ENCODE results near the gene PIK3IP1.
"Not testable (repeated sequence)": the region's sequence is repeated elsewhere in the genome, so short reads cannot be mapped to it uniquely, and the experiment has no call there.

GRCh38 chr22:31245998-31246397 is 46.3 kb downstream of the PIK3IP1 start:
- TF ChIP-seq, protein P1, sequence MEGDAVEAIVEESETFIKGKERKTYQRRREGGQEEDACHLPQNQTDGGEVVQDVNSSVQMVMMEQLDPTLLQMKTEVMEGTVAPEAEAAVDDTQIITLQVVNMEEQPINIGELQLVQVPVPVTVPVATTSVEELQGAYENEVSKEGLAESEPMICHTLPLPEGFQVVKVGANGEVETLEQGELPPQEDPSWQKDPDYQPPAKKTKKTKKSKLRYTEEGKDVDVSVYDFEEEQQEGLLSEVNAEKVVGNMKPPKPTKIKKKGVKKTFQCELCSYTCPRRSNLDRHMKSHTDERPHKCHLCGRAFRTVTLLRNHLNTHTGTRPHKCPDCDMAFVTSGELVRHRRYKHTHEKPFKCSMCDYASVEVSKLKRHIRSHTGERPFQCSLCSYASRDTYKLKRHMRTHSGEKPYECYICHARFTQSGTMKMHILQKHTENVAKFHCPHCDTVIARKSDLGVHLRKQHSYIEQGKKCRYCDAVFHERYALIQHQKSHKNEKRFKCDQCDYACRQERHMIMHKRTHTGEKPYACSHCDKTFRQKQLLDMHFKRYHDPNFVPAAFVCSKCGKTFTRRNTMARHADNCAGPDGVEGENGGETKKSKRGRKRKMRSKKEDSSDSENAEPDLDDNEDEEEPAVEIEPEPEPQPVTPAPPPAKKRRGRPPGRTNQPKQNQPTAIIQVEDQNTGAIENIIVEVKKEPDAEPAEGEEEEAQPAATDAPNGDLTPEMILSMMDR (IDR thresholded peaks at IDR 0.05): not testable (repeated sequence)
- not testable (repeated sequence) for TF ChIP-seq POLR2A, EP300 (IDR thresholded peaks at IDR 0.05)
